Globus pallidus (tissue), 1 donor: ENCODE data around the gene PUS7L.
"Not testable (repeated sequence)": the region's sequence is repeated elsewhere in the genome, so short reads cannot be mapped to it uniquely, and the experiment has no call there.

Experiments used
- DNase-seq: peaks from one replicate; pipeline ENCODE4 v3.0.0-alpha.2; 2015; ENCODE audit warnings: low spot score

Gene PUS7L

DNA sequence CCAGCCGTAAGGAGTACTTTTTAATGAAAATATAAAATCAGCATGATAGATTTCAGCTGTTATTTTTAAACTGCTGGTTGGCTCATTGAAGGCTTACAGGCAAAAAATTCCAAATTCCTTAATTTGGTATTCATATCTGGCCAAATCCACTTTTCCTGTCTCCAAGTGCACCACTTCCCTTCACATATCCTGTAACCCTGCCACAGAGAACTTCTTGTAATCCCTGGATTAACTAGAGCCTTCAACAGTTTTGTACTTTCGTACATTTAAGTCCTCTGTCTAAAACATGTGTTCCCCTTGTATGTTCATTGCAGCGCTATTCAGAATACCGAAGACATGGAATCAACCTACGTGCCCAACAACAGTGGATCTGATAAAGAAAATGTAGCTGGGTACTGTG is 9.6 kb downstream of the PUS7L start:
- no peak for DNase-seq

DNA sequence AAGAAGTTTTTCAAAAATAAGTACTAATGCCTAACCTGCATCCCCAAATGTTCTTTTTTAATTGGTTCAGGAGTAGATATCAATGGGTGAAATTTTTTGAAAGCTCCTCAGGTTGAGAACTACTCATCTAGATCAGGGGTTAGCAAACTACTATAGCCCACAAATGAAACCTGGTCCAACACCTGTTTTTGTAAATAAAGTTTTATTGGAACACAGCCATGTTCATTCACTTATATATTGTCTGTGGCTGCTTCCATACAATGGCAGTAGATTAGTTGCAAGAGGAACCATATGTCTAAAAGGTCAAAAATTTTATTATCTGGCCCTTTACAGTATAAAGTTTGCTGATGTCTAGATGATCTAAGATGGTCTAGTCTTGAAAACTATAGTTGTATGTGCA is 13.8 kb downstream of the PUS7L start:
- DNase-seq: no peak

DNA sequence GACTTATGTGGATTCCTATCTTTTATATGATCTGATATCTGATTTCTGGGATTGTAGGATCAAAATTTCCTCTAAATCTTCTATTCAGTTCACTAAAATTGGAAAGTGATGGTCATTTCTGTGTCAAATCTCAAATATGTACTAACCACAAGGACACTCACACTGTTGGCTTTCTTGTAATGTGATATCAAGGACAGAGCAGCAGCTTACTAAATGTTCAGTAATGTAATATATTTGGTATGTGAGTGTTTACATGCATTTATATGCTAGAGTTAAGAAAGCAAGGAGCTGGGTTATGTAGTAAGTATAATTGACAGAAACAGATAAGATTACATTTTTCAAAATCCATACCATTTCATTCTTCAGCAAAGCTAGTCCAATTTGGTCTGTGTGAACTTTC is 16.5 kb downstream of the PUS7L start:
- DNase-seq: no peak

DNA sequence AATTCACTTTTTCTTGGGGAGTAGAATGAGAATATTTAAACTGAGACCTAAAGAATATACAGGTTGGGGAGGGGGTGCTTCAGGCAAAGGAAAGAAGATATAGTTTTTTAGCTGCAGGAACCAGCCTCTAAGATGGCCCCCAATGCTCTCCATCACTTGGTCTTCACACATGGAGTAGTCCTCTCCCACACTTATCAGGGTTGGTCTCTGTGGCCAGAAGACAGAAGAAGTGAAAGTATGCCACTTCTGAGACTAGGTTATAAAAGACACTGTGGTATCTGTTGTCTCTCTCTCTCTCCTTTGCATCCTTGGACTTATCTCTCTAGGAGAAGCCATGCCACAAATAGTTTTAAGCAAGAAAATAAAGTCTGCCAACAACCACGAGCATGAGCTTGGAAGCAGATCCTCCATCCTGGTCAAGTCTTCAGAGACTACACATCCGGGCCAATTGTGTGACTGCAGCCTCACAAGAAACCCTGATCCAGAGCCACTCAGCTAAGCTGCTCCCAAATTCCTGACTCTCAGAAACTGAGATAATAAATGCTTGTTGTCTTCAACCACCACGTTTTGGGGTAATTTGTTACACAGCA is 18.0 kb downstream of the PUS7L start:
- DNase-seq: no peak

DNA sequence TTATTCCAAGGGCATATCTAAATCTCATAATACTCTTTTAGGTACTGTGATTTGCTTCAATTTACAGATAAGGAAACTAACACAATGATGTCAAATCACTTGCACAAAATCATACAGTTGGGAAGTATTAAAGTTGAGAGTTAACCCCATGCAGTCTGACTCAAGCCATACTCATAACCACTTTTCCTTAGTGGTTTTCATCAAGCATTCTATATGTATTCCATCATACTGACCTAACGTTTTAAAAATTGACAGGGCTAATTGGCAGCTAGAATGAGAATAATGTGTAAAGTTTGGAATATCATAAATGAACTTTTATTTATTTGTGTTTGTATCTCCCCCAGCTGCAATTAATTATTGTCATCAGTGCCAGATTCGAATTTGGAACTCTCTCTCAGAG is 20.9 kb downstream of the PUS7L start:
- DNase-seq: no peak

DNA sequence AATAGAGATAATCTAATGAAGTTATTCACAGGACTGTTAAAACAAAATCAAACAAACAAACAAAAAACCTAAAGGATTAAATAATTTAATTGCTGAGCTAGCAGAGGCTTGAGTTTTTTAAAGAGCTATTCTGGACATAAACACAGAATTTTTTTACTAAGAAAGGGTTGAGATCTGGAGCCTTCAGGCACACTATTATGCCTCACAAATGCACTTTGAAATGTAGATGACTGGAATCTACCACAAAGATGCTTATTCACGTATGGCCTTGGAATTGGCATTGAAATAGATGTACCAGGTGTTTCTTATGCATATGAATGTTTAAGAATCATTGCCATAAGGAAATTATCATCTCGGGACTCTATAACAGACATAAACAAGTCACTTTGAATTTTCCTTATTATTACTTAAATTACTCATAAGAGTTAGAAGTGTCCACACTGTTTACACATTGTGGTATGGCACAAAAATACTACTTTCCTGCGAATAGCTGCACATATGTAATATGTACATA is 21.6 kb downstream of the PUS7L start:
- DNase-seq: no peak

DNA sequence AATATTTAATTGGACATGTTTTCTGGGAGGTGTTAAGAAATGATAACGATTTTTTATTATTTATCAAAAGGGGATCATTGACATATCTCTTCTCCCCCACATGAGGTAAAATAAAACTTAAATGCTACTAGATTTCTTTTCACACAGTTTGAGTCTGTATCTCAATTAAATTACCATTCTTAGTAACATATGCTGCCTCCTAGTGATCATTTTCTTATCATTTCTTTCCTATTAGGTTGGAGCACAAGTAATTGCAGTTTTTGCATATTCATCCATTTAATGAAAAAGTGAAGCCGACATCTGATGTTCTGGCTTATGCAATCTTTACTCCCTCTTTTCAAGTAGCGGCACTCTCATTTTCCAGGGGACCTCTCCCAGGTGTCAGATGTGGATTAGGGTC is 24.9 kb downstream of the PUS7L start:
- DNase-seq: no peak

DNA sequence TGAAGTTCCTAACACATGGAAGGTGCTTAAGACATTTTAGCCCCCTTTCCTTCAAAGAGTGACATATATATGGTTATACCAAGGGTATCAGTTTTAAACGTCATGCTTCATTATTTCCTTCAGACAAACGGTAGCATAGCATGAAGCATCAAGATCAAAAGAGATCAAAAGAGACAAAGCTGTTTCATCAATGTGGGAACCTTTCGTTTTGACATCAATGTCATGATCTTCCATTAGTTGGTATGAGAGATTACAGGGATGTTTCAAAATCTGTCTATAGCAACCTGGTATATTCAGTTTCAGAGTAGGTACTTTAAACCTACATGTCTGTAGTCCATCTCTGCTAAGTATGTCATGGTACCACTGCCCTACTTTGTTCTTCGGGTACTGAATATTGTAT is 28.3 kb downstream of the PUS7L start:
- no peak for DNase-seq

DNA sequence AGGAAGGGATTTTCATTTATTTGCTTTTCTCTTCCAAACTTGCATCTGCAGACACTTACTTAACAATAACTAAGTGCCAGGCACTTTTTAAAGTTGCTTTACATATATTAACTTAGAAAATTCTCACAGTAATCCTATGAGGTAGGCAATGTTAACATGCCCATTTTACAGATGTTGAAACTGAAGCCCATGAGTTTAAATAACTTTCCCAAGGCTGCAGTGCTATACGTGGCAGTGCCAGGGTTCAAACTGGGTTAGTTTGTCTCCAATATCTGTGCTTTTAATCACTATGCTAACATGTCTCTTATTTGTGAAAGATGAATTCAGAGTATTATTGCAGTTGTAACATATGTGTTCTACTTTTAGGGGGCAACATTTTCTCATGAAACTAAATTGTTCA is 29.9 kb downstream of the PUS7L start:
- DNase-seq: no peak

DNA sequence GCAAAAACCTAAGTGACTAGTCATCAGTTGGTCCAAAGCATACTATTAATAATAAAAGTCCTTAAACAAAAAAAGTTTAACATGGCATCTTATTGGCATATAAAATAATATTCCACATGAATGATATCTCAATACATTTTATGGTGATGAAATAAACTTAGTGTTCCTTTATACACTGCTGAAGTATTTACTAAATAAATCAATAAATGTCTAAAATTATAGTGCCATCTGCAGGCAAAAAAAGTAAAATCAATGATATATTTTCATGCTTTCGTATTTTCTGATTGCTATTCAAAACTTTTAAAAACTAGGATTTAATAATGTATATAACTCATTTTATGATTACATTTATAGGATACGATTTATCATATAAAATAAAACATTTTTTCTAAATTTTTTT is 30.5 kb downstream of the PUS7L start:
- DNase-seq: no peak

DNA sequence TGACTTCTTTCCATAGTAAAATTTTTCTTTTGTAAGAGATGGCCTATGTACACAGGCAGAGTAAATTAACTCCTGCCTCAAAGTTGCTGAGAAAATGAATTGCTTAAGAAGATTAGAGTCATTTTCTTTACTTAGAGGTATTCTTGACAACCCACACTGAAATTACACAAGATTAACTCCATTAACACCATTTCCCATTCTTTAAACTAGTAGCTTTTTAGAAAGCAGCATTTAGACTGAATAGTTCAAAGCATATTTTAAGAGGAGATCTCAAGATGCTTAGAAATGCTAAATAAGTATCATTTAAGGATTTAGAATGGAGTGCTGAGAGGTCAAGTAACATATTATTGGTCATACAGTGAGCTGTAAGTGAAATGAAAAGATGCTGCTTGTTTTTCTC is 35.5 kb downstream of the PUS7L start:
- no peak for DNase-seq

DNA sequence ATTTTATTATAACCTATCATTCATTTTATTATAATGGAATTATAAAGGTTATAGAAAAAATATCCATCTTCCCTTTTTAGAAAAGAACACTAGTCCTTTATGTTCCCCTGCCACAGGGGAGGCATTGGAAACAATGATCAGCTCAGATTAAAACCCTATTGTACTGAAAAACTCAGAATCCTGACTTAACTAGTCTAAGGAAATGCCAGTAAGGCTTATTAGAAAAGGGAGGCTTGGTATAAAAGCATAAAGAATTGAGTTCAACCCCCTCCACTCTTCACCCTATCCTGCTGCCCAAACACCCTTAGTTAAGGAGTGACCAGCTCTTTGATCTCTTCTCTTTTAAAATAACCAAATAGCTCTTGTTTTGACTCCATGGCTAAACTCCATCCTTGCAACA is 36.0 kb downstream of the PUS7L start:
- peak; percentile 4 for DNase-seq

DNA sequence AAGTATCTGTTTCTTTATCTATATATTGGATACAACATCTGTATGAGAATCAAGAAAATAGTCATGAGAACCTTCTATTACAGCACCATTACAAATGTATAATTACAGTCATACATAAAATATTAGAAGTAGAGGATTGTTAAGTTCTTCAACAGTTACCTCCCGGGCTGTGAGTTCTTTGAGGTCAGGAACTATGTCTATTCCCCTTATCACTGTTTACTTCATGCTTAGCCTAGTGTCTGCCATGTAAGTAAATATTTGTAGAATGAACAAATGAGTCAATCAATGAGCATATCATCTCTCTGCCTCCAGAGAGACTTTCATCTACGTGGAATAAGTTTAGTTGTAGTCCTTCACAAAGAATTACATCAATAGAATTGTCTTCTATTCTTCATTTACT is 47.2 kb downstream of the PUS7L start:
- no peak for DNase-seq

DNA sequence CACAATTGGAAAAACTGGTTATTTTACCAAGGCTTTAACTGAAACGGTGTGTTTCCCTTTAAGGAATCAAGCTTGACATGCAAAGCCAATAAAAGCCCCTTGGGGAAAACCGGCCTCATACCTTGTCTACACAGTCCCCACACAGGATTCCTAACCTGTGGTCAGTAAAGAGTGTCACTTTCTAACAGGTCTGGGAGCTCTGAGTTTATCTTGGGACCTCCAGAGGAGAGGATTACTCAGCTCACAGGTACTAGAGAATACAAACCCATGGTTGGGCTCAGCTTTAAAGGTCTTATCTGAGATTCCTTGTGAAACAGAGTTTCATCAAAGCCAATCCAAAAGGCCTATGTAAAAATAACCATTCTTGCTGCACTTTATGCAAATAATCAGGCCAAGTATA is 54.8 kb downstream of the PUS7L start:
- not testable (repeated sequence) for DNase-seq

DNA sequence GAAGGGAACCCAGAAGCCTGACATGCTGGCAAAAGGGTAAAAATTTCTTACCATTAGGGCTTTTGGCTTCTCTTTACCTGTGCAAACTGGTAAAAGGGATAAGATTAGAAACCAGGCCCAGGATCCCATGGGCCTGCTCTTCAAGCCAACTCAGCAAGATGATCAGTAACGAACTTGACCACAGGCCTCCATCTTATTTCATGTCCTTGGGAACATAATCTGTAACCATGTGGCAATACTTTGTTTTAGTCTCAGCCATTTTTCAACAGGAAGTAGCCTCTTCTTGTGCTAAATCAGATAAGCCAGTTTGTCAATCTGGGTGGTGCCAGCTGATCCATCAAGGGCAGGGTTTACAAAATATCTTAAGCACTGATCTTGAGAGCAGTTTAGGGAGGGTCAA is 57.4 kb downstream of the PUS7L start:
- not testable (repeated sequence) for DNase-seq

DNA sequence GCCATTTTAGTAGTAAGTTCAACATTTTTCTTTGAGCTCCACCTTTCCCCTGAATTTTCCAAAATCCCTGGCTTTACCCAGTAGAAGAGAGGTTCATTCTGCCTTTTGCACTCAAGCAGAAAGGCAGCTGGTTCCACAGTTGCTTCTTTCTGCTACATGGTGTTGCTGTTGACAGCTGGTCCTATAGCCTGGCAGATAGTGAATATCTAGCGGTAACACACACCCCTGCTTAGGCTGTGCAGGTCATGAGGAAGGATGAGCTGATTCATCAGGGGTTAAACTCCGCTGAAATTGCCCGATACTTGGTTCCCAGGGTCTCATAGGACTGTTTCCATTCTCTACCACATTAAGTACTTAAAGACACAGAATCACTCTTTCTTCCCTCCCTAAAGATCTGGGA is 62.4 kb downstream of the PUS7L start:
- DNase-seq: no peak

DNA sequence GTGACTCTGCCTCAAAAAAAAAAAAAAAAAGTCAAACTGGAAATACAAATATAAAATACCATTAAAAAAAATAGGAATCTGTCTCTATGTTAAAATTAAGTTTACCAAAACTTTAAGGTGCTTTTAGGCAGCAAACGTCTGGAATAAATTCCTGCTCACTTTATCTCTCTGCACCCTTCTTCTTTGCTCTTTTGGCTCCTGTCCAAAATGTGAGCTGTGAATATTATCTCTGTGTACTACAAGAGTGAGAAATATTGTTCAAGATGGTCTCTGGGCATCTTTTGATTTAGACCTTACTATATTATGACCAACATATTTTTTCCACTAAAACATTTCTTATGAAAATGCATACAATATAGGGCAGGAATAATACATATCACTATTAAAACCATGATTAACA is 63.7 kb downstream of the PUS7L start:
- no peak for DNase-seq

DNA sequence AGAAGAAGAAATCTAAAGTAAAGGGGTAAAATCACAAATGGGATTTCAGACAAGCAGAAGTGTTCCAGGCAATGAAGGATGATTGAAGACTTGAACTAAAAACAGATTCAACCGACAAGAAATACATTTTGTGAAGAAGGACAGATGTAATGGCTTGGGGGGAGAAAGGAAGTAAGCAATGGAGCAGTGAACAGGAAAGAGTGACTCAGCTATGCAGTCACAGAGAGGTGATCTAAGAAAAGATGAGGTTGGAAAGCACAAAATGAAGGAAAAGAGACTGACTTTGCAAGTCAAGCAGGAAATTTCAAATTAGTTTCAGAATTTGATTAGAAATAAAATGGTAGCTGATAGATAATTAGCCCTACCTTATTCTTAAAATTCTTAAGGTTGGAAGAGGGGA is 66.5 kb downstream of the PUS7L start:
- DNase-seq: no peak

DNA sequence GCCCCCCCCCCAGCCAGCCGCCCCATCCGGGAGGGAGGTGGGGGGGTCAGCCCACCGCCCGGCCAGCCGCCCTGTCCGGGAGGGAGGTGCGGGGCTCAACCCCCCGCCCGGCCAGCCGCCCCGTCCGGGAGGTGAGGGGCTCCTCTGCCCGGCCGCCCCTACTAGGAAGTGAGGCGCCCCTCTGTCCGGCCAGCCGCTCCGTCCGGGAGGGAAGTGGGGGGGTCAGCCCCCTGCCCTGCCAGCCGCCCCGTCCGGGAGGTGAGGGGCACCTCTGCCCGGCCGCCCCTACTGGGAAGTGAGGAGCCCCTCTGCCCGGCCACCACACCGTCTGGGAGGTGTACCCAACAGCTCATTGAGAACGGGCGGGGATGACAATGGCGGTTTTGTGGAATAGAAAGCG is 73.1 kb downstream of the PUS7L start:
- not testable (repeated sequence) for DNase-seq

DNA sequence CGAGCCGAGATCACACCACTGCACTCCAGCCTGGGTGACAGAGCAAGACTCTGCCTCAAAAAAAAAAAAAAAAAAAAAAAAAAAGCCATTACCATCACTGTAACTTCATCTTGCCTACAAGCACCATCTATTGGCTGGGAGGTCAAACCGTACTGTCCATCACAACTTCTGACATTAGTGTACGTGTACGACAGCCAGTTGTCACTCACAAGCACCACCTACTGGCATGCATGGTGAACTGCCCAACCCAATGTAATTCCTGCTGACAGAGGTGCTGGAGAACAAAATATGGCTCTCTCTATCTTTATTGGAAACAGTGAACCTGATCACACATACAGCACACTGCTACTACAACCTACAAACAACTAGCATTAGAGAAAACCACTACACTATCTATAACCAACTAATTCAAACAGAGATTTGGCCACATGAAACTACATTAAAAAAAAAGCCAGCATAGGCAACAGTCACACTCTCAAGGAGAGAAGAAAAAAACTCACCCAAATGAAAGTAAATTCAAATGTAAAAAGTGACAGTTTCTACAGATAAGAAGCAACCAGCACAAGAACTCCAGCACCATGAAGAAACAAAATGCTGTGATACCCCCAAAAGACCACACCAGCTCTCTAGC is 82.3 kb downstream of the PUS7L start:
- DNase-seq: no peak

DNA sequence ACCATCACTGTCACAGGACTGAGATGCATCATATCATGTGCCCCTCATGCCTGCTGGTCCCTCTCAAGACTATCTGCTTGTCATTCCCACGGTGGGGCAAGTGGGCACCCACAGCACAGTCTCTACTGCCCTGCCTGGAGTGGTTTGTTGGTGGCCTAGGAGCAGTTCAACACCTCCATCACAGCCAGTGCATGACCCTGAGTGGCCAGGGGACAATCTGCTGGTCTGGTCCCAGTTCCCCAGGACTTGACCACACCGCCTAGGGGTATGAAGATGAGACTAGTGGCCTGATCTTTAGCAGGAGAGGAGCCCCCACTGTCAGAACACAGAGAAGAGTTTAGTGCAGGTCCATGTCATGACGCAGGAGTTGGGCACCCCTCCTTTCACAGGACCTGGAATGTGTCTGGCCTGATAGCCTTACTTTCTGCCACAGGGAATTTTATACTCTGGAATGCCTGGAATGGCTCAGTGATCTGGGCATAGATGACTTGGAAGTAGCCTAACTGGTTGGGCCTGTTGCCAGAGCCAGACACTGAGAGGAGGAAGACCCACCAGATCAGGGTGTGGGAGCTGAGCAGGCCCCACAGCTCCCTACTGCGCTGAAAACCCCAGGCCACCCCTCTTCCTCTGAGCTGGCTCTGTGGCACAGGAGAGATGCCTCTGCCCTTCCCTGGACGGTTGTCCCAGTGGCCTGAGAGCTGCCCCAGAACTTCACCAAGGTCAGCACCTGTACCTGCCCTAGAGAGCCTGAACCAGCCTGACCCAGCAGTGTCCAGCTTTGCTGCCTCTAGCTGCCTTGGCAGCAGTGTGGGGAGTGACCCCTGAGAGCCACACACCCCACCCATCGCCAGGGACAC is 83.3 kb downstream of the PUS7L start:
- DNase-seq: no peak

DNA sequence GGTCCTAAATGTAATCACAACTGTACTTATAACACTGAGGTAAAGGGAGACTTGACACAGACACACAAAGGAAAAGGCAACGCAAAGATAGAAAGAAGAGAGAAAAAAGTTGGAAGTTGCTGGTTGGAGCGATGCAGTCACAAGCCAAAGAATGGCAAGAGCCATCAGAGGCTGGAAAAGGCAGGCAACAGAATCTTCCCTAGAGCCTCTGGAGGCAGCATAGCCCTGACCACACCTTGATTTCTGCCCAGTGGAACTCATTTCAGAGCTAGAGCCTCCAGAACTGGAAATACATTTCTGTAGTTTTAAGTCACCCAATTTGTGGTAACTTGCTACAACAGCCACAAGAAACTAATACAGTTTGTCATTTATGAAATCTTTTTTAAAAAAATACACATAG is 89.2 kb downstream of the PUS7L start:
- no peak for DNase-seq
